IMR-90 (cell line): ENCODE results near the gene MCMBP. TPM values are rescaled to one million over a fixed set of nuclear protein-coding genes. Genes with fewer than 3 reads are reported as not detected.

Experiments
- ATAC-seq: fragments of 200-7000 bp; cut with Tn5 transposase; 2 replicates; pipeline ENCODE4 v1.9.1; 2020; ENCODE audit warnings: low read depth, mild to moderate bottlenecking, moderate library complexity
- BruUV-seq: library from RNA; stranded (reverse); fragments of 400-500 nt; replicated peaks from 2 replicates; lab custom pipeline; 2021; lab: Mats Ljungman, UMichigan
- CTCF ChIA-PET: fragments of 300-600 bp; formaldehyde crosslinking; extraction: SDS; loops from one replicate; lab custom pipeline; 2021; ENCODE audit warnings: antibody characterized with exemption; lab: Yijun Ruan, JAX
- POLR2A ChIA-PET: fragments of 300-600 bp; sonication (Branson Sonifier 250); formaldehyde crosslinking; loops from one replicate; lab custom pipeline; 2022; ENCODE audit warnings: antibody characterized with exemption; ENCODE audit not compliant: unreplicated experiment; lab: Charles Lee
- DNase-seq: peaks from one replicate; pipeline ENCODE4 v3.0.0; 2013
- H2AFZ ChIP-seq: replicated peaks from 2 replicates; pipeline ENCODE3; 2013; ENCODE audit warnings: low read length, mild to moderate bottlenecking; ENCODE audit not compliant: poor library complexity
- H2AK5ac ChIP-seq: 2 replicates; pipeline ENCODE4 v1.6.1; 2013; ENCODE audit warnings: low read depth, low read length, inconsistent platforms
- H2AK9ac ChIP-seq: replicated peaks from 2 replicates; pipeline ENCODE3; 2013; ENCODE audit warnings: mild to moderate bottlenecking, low read depth, low read length, moderate library complexity; ENCODE audit not compliant: poor library complexity
- H2BK120ac ChIP-seq: 2 replicates; pipeline ENCODE4 v1.6.1; 2013; ENCODE audit warnings: low read depth, low read length, inconsistent platforms
- H2BK15ac ChIP-seq: 3 replicates; pipeline ENCODE4 v1.6.1; 2013; ENCODE audit warnings: low read depth, low read length, inconsistent platforms
- H2BK20ac ChIP-seq: 2 replicates; pipeline ENCODE4 v1.6.1; 2013; ENCODE audit warnings: low read depth, mild to moderate bottlenecking, inconsistent platforms, low read length, moderate library complexity
- H2BK5ac ChIP-seq: 2 replicates; pipeline ENCODE4 v1.6.1; 2013; ENCODE audit warnings: mild to moderate bottlenecking, low read depth, low read length, inconsistent platforms; ENCODE audit not compliant: poor library complexity, severe bottlenecking
- H3K14ac ChIP-seq: replicated peaks from 2 replicates; pipeline ENCODE4 v1.6.1; 2013; ENCODE audit warnings: low read depth, low read length, inconsistent platforms
- H3K18ac ChIP-seq: 2 replicates; pipeline ENCODE4 v1.6.1; 2013; ENCODE audit warnings: low read depth, low read length, control low read depth
- H3K23ac ChIP-seq: 2 replicates; pipeline ENCODE4 v1.6.1; 2013; ENCODE audit warnings: low read depth, low read length, inconsistent platforms
- H3K27ac ChIP-seq: 2 replicates; pipeline ENCODE4 v1.5.1; 2013; ENCODE audit warnings: mild to moderate bottlenecking, control low read depth, low read length; ENCODE audit not compliant: insufficient read depth
- H3K27me3 ChIP-seq: 2 replicates; pipeline ENCODE4 v1.6.1; 2013; ENCODE audit warnings: low read length; ENCODE audit not compliant: control insufficient read depth, insufficient read depth
- H3K36me3 ChIP-seq: 2 replicates; pipeline ENCODE4 v1.6.1; 2013; ENCODE audit warnings: low read length, mixed read lengths; ENCODE audit not compliant: control insufficient read depth, insufficient read depth
- H3K4ac ChIP-seq: 2 replicates; pipeline ENCODE4 v1.6.1; 2013; ENCODE audit warnings: low read depth, low read length, inconsistent platforms
- H3K4me1 ChIP-seq: 2 replicates; pipeline ENCODE4 v1.6.1; 2013; ENCODE audit warnings: low read length, mixed read lengths; ENCODE audit not compliant: control insufficient read depth, insufficient read depth
- H3K4me2 ChIP-seq: 2 replicates; pipeline ENCODE4 v1.6.1; 2013; ENCODE audit warnings: low read depth, mild to moderate bottlenecking, control low read depth, low read length, moderate library complexity
- H3K4me3 ChIP-seq: 2 replicates; pipeline ENCODE4 v1.5.1; 2013; ENCODE audit warnings: low read depth, mild to moderate bottlenecking, control low read depth, low read length, moderate library complexity; ENCODE audit not compliant: insufficient read depth
- H3K56ac ChIP-seq: 2 replicates; pipeline ENCODE4 v1.6.1; 2013; ENCODE audit warnings: low read length, inconsistent platforms; ENCODE audit not compliant: insufficient read depth; ENCODE audit errors: extremely low read depth
- H3K79me1 ChIP-seq, 2 experiments: 2 replicates each; pipeline ENCODE4 v1.6.1; 2013; ENCODE audit warnings: low read length in 2 of 2, inconsistent platforms in 1 of 2, low read depth in 1 of 2
- H3K9ac ChIP-seq: 2 replicates; pipeline ENCODE4 v1.6.1; 2013; ENCODE audit warnings: low read depth, low read length, control low read depth
- H3K9me1 ChIP-seq: 2 replicates; pipeline ENCODE4 v1.6.1; 2013; ENCODE audit warnings: low read length, inconsistent platforms; ENCODE audit not compliant: insufficient read depth
- H3K9me3 ChIP-seq: 2 replicates; pipeline ENCODE4 v1.6.1; 2013; ENCODE audit warnings: low read length; ENCODE audit not compliant: control insufficient read depth, insufficient read depth
- H4K20me1 ChIP-seq: 2 replicates; pipeline ENCODE4 v1.6.1; 2013; ENCODE audit warnings: low read length, inconsistent platforms; ENCODE audit not compliant: insufficient read depth
- H4K5ac ChIP-seq: 2 replicates; pipeline ENCODE4 v1.6.1; 2013; ENCODE audit warnings: mild to moderate bottlenecking, low read depth, low read length, control low read depth
- H4K8ac ChIP-seq, 2 experiments: 2 replicates each; pipeline ENCODE4 v1.6.1; 2013; ENCODE audit warnings: low read depth in 2 of 2, low read length in 2 of 2, control low read depth in 1 of 2, inconsistent platforms in 1 of 2
- H4K91ac ChIP-seq: 2 replicates; pipeline ENCODE4 v1.6.1; 2013; ENCODE audit warnings: low read depth, low read length, inconsistent platforms; ENCODE audit not compliant: insufficient read depth
- BHLHE40 ChIP-seq: fragments of 150-350 bp; IDR thresholded peaks from 2 replicates; pipeline ENCODE4 v1.6.1; 2016; ENCODE audit warnings: mild to moderate bottlenecking, low read depth, low read length
- CHD1 ChIP-seq: IDR thresholded peaks from 2 replicates; pipeline ENCODE4 v1.6.1; 2012; ENCODE audit warnings: low read depth, low read length, improper control_type of control experiment
- FOS ChIP-seq: fragments of 150-350 bp; IDR thresholded peaks from 2 replicates; pipeline ENCODE4 v1.6.1; 2016; ENCODE audit warnings: low read depth, low read length
- MAFK ChIP-seq: IDR thresholded peaks from 2 replicates; pipeline ENCODE4 v1.6.1; 2012; ENCODE audit warnings: low read depth, low read length, improper control_type of control experiment
- SMC3 ChIP-seq: fragments of 150-350 bp; IDR thresholded peaks from 2 replicates; pipeline ENCODE4 v1.6.1; 2016; ENCODE audit warnings: low read depth, mild to moderate bottlenecking, antibody characterized with exemption, low read length, moderate library complexity
- WGBS, 2 experiments: methylation state at CpG; one replicate each; pipeline versions ENCODE4 v1.1.5 to v1.1.7; 2013; ENCODE audit warnings: missing lambda C conversion rate in 2 of 2; ENCODE audit not compliant: insufficient read length in 1 of 2; ENCODE audit errors: extremely low coverage in 2 of 2; 5-methylcytosine and 5-hydroxymethylcytosine counted together
- dilution Hi-C: fragments of 300-500 bp; cut with HindIII; formaldehyde crosslinking; loops from one replicate; pipeline ENCODE4 v1.14.3; 2018; ENCODE audit warnings: low sequenced_read_pairs; ENCODE audit not compliant: unreplicated experiment
- in situ Hi-C: fragments of 300-500 bp; cut with MboI; formaldehyde crosslinking; loops from 3 replicates; pipeline ENCODE4 v1.14.3; 2019; ENCODE audit warnings: low sequenced_read_pairs, inconsistent platforms, mixed read lengths
- intact Hi-C: fragments of 100-400 bp; cut with micrococcal nuclease; formaldehyde crosslinking; loops from 2 replicates; pipeline ENCODE4 v1.10.0; 2022
- polyA plus RNA-seq, 3 experiments: library from polyadenylated mRNA; depleted of rRNA; stranded (reverse); fragments of >200 nt; gene quantifications; 2 replicates each; pipeline ENCODE4 v1.2.3, GENCODE V29; 2012; ENCODE audit warnings: low replicate concordance in 1 of 3
- total RNA-seq: library from RNA; depleted of rRNA; stranded (reverse); fragments of >200 nt; gene quantifications from 2 replicates; pipeline ENCODE4 v1.2.3, GENCODE V29; 2012
- TF ChIP-seq, protein P1 (sequence below): fragments of 150-350 bp; IDR thresholded peaks from 2 replicates; pipeline ENCODE4 v1.6.1; 2016; ENCODE audit warnings: low read depth, mild to moderate bottlenecking, low read length, moderate library complexity, borderline replicate concordance

The MCMBP gene
- total and polyA plus RNA-seq, 2 of the 4 experiments (the other 2 are of a cell fraction) = 39.0 to 59.9 TPM

DNA sequence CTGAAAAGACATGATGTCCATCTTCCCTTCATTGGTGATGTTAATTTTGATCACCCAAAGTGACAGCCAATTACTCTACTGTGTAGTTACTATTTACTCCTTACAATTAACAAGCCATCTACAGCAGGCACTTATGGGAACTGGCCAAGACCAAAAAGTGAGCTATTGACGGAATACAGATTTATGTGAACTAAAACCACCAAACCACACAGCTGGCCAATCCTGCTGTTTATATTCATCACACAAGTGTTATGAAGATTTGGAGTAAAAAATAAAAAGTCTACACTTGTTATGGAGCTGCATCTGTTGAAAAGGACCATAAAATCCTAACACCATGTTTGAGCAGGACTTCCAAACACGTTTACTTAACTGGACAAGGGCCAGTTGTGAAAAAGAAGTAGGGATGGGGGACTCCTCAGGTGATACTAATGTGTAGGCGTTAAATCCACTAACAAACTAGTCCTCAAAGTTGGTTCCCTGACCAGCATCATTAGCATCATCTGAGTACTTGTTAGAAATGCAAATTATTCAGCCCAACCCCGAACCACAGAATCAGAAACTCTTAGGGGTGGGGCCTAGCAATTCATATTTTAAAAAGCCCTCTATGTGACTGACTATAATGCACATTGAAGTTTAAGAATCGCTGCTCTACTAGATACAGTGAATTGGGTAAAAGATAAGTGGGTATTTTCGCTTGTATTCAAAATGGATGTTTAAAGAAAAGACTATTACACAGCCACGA lies 11.6 kb downstream of the MCMBP start:
- no CpG with 5 or more reads among the region's 7 CpGs for WGBS, 2 experiments
- Histone ChIP-seq H4K5ac (no peak overlapping the region), H3K9ac (no peak overlapping the region), H3K79me1 (peaks cover 4 to 43% of the 10 kb centered on the region in 2 experiments; a peak in 2 of 4 replicates), H3K9me3 (0 out of 2 replicates have a peak, but pooled peaks cover 2% of the 10 kb centered on the region), H2BK20ac (no peak overlapping the region), H3K4me2 (no peak overlapping the region), H3K18ac (no peak overlapping the region), H2BK15ac (no peak overlapping the region), H2AFZ (no peak overlapping the region), H3K4me3 (no peak overlapping the region), H3K27me3 (no peaks in the 10 kb centered on the region), H3K27ac (no peak overlapping the region), H2BK5ac (no peak overlapping the region), H3K4ac (no peak overlapping the region), H2BK120ac (no peak overlapping the region), H3K14ac (no peak overlapping the region), H3K36me3 (peaks cover 6% of the 10 kb centered on the region), H3K4me1 (no peaks in the 10 kb centered on the region; the same call in 1 of the 2 replicates), H3K9me1 (no peaks in the 10 kb centered on the region), H3K56ac (no peak overlapping the region), H3K23ac (no peak overlapping the region), H2AK5ac (no peak overlapping the region), H4K20me1 (peaks cover 48% of the 10 kb centered on the region), H4K91ac (no peak overlapping the region), H2AK9ac (no peak overlapping the region), H4K8ac (peak overlapping the region in 1 of 2 experiments; percentile 12; a peak in 1 of 4 replicates)
- DNase-seq (no peak), ATAC-seq (no peak)
- intact Hi-C loops = no loop called here
- in situ Hi-C loops = loop anchor here (25.0 kb wide), 1 partner anchor 674 kb away; the partner anchor contains the start of gene PRDX3
- dilution Hi-C loops = no loop called here
- CTCF ChIA-PET = interaction anchor here (3.2 kb wide), 1 partner anchor 110 kb away, joined by 38 read pairs; no protein-coding TSS in a partner anchor
- POLR2A ChIA-PET = no interaction called here
- no TSS peak for BruUV-seq
- TF ChIP-seq BHLHE40 (no peak), CHD1 (no peak), FOS (no peak), SMC3 (no peak), MAFK (no peak)
- TF ChIP-seq, protein P1, sequence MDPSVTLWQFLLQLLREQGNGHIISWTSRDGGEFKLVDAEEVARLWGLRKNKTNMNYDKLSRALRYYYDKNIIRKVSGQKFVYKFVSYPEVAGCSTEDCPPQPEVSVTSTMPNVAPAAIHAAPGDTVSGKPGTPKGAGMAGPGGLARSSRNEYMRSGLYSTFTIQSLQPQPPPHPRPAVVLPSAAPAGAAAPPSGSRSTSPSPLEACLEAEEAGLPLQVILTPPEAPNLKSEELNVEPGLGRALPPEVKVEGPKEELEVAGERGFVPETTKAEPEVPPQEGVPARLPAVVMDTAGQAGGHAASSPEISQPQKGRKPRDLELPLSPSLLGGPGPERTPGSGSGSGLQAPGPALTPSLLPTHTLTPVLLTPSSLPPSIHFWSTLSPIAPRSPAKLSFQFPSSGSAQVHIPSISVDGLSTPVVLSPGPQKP = no peak
